Stimulated activated CD4-positive, alpha-beta T cell treated with anti-CD3 and anti-CD28 coated beads, Interleukin-1b, Interleukin-23, amount 100 ng/mL, for 1 hour (primary cell): ENCODE measurements around the gene GAGE12H.
"Not testable (repeated sequence)": the region's sequence is repeated elsewhere in the genome, so short reads cannot be mapped to it uniquely, and the experiment has no call there.

Experiments
- DNase-seq, 2 donors: peaks; one replicate each; pipeline ENCODE4 v3.0.0-alpha.2; 2020; ENCODE audit warnings: low read depth in 2 of 2

Gene GAGE12H

GRCh38 chrX:49579649-49580048 is at the start of gene GAGE12H:
Gene GAGE12H, plus strand, starts transcription at chrX:49579949. Its CDS starts 1,155 bp downstream, at chrX:49581104.
- not testable (repeated sequence) for DNase-seq

GRCh38 chrX:49531877-49532276 is 47.9 kb upstream of the GAGE12H start, which contains the start of gene GAGE12C:
Gene GAGE12C, plus strand, starts transcription at chrX:49532177. Its CDS starts 1,155 bp downstream, at chrX:49533332.
- not testable (repeated sequence) for DNase-seq

GRCh38 chrX:49541433-49541832 is 38.3 kb upstream of the GAGE12H start, which contains the start of gene GAGE12D:
Gene GAGE12D, plus strand, starts transcription at chrX:49541733. Its CDS starts 1,155 bp downstream, at chrX:49542888.
- DNase-seq: not testable (repeated sequence)

GRCh38 chrX:49550989-49551388 is 28.8 kb upstream of the GAGE12H start, which contains the start of gene GAGE12E:
Gene GAGE12E, plus strand, starts transcription at chrX:49551289. Its CDS starts 1,155 bp downstream, at chrX:49552444.
- DNase-seq: not testable (repeated sequence)

- not testable (repeated sequence) for DNase-seq
Observed at GRCh38 chrX:49560542-49560941, 19.2 kb upstream of the GAGE12H start, which contains the start of gene GAGE12F. Gene GAGE12F, plus strand, starts transcription at chrX:49560842. Its CDS starts 1,155 bp downstream, at chrX:49561997.

GRCh38 chrX:49568728-49569127 is 11.0 kb upstream of the GAGE12H start:
- DNase-seq: not testable (repeated sequence)

GRCh38 chrX:49569152-49569551 is 10.6 kb upstream of the GAGE12H start:
- DNase-seq: not testable (repeated sequence)

- DNase-seq: not testable (repeated sequence)
Observed at GRCh38 chrX:49570100-49570499, 9.6 kb upstream of the GAGE12H start, which contains the start of gene GAGE12G. Gene GAGE12G, plus strand, starts transcription at chrX:49570400. Its CDS starts 1,155 bp downstream, at chrX:49571555.

- DNase-seq: not testable (repeated sequence)
Observed at GRCh38 chrX:49589196-49589595, 9.4 kb downstream of the GAGE12H start, which contains the start of gene GAGE2A. Gene GAGE2A, plus strand, starts transcription at chrX:49589496. Its CDS starts 1,155 bp downstream, at chrX:49590651.

GRCh38 chrX:49589769-49590478 is 10.2 kb downstream of the GAGE12H start:
- not testable (repeated sequence) for DNase-seq

- DNase-seq: not testable (repeated sequence)
Observed at GRCh38 chrX:49590488-49590887, 10.7 kb downstream of the GAGE12H start.

- DNase-seq: not testable (repeated sequence)
Observed at GRCh38 chrX:49598720-49599119, 19.0 kb downstream of the GAGE12H start, which contains the start of gene GAGE1. Gene GAGE1, plus strand, starts transcription at chrX:49599020. Its CDS starts 1,155 bp downstream, at chrX:49600175.

GRCh38 chrX:49610718-49611310 is 31.1 kb downstream of the GAGE12H start:
- no peak for DNase-seq

- no peak for DNase-seq
Observed at GRCh38 chrX:49618574-49618973, 38.8 kb downstream of the GAGE12H start.

- no peak for DNase-seq
Observed at GRCh38 chrX:49627086-49627777, 47.5 kb downstream of the GAGE12H start.
